Adrenal gland (tissue), 12 donors: ENCODE results near the gene ZSWIM1. TPM values are rescaled to one million over a fixed set of nuclear protein-coding genes. Genes with fewer than 3 reads are reported as not detected.

Experiments used
- DNase-seq, 7 donors: peaks; one replicate each; pipeline ENCODE4 v3.0.0-alpha.2; 2019 to 2020
- H3K27ac ChIP-seq, 5 donors: fragments of 200-600 bp; sonication (generic) in 4 of 5; 1 replicate in 3 of 5; 2 replicates in 2 of 5; pipeline versions ENCODE4 v1.5.1 to v1.8.0; 2016 to 2020; ENCODE audit warnings: mild to moderate bottlenecking in 1 of 5
- H3K27me3 ChIP-seq: fragments of 200-600 bp; 2 replicates; pipeline ENCODE4 v1.8.0; 2021
- H3K36me3 ChIP-seq, 2 donors: fragments of 200-600 bp; replicated peaks in 1 of 2; 1 replicate in 1 of 2; 2 replicates in 1 of 2; pipeline versions ENCODE4 v1.5.1 to v1.8.0; 2018 to 2022
- H3K4me1 ChIP-seq, 2 donors: fragments of 200-600 bp; replicated peaks in 1 of 2; 1 replicate in 1 of 2; 2 replicates in 1 of 2; pipeline versions ENCODE4 v1.5.1 to v1.8.0; 2018 to 2021
- H3K4me3 ChIP-seq, 4 donors: fragments of 200-600 bp; sonication (generic) in 3 of 4; one replicate each; pipeline ENCODE4 v1.5.1; 2016 to 2018
- H3K9me3 ChIP-seq, 3 donors: fragments of 200-600 bp; sonication (generic) in 1 of 3; replicated peaks in 1 of 3; 1 replicate in 2 of 3; 2 replicates in 1 of 3; pipeline versions ENCODE4 v1.5.1 to v1.8.0; 2016 to 2021
- CTCF ChIP-seq, 6 experiments: fragments of 450-650 bp in 4 of 6; fragments of 200-600 bp in 2 of 6; sonication (generic) in 1 of 6; IDR thresholded peaks; 1 replicate in 5 of 6; 2 replicates in 1 of 6; pipeline versions ENCODE4 v1.5.1 to v1.8.0; 2016 to 2021; ENCODE audit warnings: antibody characterized with exemption in 6 of 6, mild to moderate bottlenecking in 2 of 6, moderate library complexity in 1 of 6
- POLR2A ChIP-seq, 2 donors: fragments of 450-650 bp; IDR thresholded peaks; one replicate each; pipeline ENCODE4 v1.6.1; 2017; ENCODE audit warnings: antibody characterized with exemption in 2 of 2, mild to moderate bottlenecking in 2 of 2, moderate library complexity in 1 of 2
- WGBS, 4 donors: extraction: QIAGEN DNeasy Blood & Tissue Kit in 2 of 4; methylation state at CpG; one replicate each; pipeline versions ENCODE4 v1.1.5 to v1.1.7; 2013 to 2017; 5-methylcytosine and 5-hydroxymethylcytosine counted together
- intact Hi-C, 2 donors: fragments of 100-400 bp; cut with DNase I; formaldehyde crosslinking; loops; one replicate each; pipeline versions ENCODE4 v1.14.1 to v1.15.0; 2022 to 2023
- polyA plus RNA-seq, 3 donors: library from polyadenylated mRNA; stranded (reverse); fragments of 200-250 nt in 2 of 3; fragments of 350-450 nt in 1 of 3; fragmentation: Illumina TruSeq in 1 of 3; extraction: RNeasy Lipid Tissue Mini Kit (QIAGEN cat#74804) in 1 of 3; gene quantifications; one replicate each; pipeline ENCODE4 v1.2.3, GENCODE V29; 2013 to 2014
- total RNA-seq, 9 donors: library from RNA; depleted of rRNA in 4 of 9; stranded (reverse); fragments of >200 nt in 4 of 9; fragments of 120-200 nt in 1 of 9; fragmentation: NEBNext Ultra II Directional in 1 of 9; extraction: Animal tissue kit (Norgen Biotek cat#: 25700) in 1 of 9; gene quantifications; one replicate each; pipeline versions ENCODE4 v1.1.0 to v1.2.4, GENCODE V29; 2013 to 2023
- donor health status: healthy with polysubstance abuse.
- donor health status: Bipolar disorder and iron deficiency.
- donor health status: DM: yes; HTN: yes; CAD: no.
- donor health status: DM: no; HTN: no; CAD: no.
- donor health status: DM: no; HTN: no; CAD: no.
- donor health status: DM: yes; HTN: yes; CAD: no.

ZSWIM1 gene
- total and polyA plus RNA-seq, 12 donors = 4.2 to 22.1 (median 18.3) TPM

- Histone ChIP-seq H3K27me3 (no peaks in the 10 kb centered on the region), H3K4me1 (peaks cover 34 to 49% of the 10 kb centered on the region in 2 donors), H3K36me3 (peaks cover 0 to 32% of the 10 kb centered on the region in 2 donors), H3K4me3 (no peak overlapping the region), H3K9me3 (no peaks in the 10 kb centered on the region), H3K27ac (peak overlapping the region in 2 of 5 donors; percentile 21 to 96)
- intact Hi-C loops = no loop called here
- no peak for TF ChIP-seq POLR2A (IDR thresholded peaks at IDR 0.05)
- no peak for TF ChIP-seq CTCF (IDR thresholded peaks at IDR 0.05)
- 11 to 20% (median 14%) methylated on average over 1 of the region's 1 CpG for WGBS, 4 donors
- peak in 2 of 7 donors; percentile 49 to 68 for DNase-seq
Measured at GRCh38 chr20:45836841-45837240, 44.2 kb upstream of the ZSWIM1 start.

- H3K27me3 ChIP-seq = no peaks in the 10 kb centered on the region
- no peak for TF ChIP-seq CTCF (IDR thresholded peaks at IDR 0.05)
- TF ChIP-seq POLR2A (IDR thresholded peaks at IDR 0.05) = no peak
- WGBS, 4 donors = 64 to 87% (median 82%) methylated on average over 6 to 25 of the region's 25 CpGs
- peaks cover 0 to 69% of the 10 kb centered on the region in 2 donors for H3K36me3 ChIP-seq
- H3K4me3 ChIP-seq = no peak overlapping the region
- intact Hi-C loops = no loop called here
- H3K9me3 ChIP-seq = no peaks in the 10 kb centered on the region
- H3K27ac ChIP-seq = peak overlapping the region in 3 of 5 donors; percentile 47 to 71 (median 63)
- peak in 2 of 7 donors; percentile 32 to 46 for DNase-seq
- H3K4me1 ChIP-seq = peaks cover 14 to 49% of the 10 kb centered on the region in 2 donors
Measured at GRCh38 chr20:45840700-45841198, 40.3 kb upstream of the ZSWIM1 start.

DNA sequence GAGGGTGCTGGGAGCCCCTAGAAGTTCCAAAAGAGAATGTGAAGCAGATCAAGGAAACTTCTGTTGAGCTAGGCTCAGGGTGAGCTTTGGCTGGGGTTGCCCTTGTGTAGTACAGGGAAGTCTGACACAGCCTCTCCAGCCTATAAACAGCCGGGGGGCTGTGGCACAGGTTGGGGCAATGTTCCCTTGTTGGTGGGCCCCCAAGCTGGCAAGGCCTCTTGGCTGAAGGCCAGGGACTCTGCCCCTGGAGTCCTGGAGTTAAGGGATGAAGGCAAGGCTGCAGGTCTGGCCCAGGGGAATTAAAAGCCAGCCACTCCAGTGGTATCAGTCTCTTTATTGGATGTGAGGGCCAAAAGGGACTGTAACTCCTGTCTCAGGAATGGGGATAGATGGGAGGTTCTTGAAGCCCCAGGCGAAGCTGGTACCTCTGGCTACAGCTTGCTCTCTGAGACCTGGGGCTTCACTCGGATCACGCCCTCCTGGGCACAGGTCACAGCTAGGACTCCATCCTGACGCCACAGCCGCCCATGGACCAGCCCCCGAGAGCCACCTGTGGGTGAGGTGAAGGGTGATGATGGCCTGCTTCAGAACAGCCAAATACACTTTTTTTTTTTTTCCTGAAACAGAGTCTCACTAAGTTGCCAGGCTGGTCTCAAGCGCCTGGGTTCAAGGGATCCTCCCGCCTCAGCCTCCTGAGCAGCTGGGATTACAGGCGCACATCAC lies 39.5 kb upstream of the ZSWIM1 start:
- Histone ChIP-seq H3K4me3 (no peak overlapping the region), H3K27me3 (no peaks in the 10 kb centered on the region), H3K4me1 (peaks cover 12 to 43% of the 10 kb centered on the region in 2 donors), H3K9me3 (no peaks in the 10 kb centered on the region), H3K36me3 (peaks cover 0 to 76% of the 10 kb centered on the region in 2 donors), H3K27ac (peak overlapping the region in 3 of 5 donors; percentile 47 to 71 (median 63))
- intact Hi-C loops = no loop called here
- TF ChIP-seq CTCF (IDR thresholded peaks at IDR 0.05) = no peak
- TF ChIP-seq POLR2A (IDR thresholded peaks at IDR 0.05) = no peak
- 81 to 93% (median 88%) methylated on average over 10 of the region's 10 CpGs for WGBS, 4 donors
- DNase-seq = peak in 1 of 7 donors; percentile 44

DNA sequence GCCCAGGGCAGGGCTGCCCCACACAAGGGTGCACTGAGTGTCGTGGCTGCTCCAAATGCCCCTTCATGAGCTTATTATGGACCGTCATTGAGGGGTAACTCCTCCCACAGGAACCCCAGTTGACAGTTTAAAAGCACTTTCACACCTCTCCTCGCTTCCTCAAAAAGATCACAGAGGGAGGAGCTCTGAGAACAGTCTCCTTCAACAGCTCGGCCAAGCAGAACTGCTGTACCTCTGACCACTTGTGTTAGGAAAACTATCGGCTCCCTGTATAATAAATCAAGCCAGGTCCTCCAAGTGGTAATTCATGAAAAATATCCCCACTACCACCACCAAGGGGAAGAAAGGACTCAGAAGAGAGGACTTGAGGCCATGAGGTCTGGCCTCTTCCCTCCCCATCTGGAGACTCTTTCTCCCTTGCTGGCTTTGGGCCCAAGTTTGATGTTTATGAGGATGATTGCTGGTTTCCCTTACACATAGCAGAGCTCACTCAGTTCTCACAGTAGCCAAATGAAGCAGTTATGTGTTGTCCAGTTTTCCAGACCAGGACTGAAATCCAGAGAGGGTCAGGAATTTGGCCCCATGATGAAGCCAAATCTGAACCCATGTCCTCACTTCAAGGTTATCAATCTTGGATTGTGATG lies 38.7 kb upstream of the ZSWIM1 start:
- WGBS, 4 donors = 18 to 36% (median 23%) methylated on average over 2 to 5 of the region's 5 CpGs
- peak in 4 of 7 donors; percentile 41 to 62 (median 57) for DNase-seq
- Histone ChIP-seq H3K4me1 (peaks cover 12 to 36% of the 10 kb centered on the region in 2 donors), H3K9me3 (no peaks in the 10 kb centered on the region), H3K4me3 (no peak overlapping the region), H3K27ac (peak overlapping the region in 3 of 5 donors; percentile 47 to 71 (median 63)), H3K27me3 (no peaks in the 10 kb centered on the region), H3K36me3 (peaks cover 0 to 83% of the 10 kb centered on the region in 2 donors)
- intact Hi-C loops = no loop called here
- TF ChIP-seq POLR2A (IDR thresholded peaks at IDR 0.05) (peak in 1 of 2 donors; percentile 12), CTCF (IDR thresholded peaks at IDR 0.05) (peak in 1 of 6 experiments; percentile 12)
